Activated CD4-positive, alpha-beta T cell treated with anti-CD3 and anti-CD28 coated beads, Interleukin-2, amount 10 ng/mL, durations not matched to agents 24 days and 14 days (primary cell): ENCODE measurements around the gene WDTC1. TPM values are rescaled to one million over a fixed set of nuclear protein-coding genes. Genes with fewer than 3 reads are reported as not detected.
A peak's percentile ranks its signal among the peaks of the same experiment; 100 is the strongest.
"Not testable (repeated sequence)": the region's sequence is repeated elsewhere in the genome, so short reads cannot be mapped to it uniquely, and the experiment has no call there.

Experiments
- DNase-seq: peaks from one replicate; pipeline ENCODE4 v3.0.0; 2022
- H3K27ac Mint-ChIP-seq: one replicate; pipeline ENCODE4 v1.8.0; 2022; ENCODE audit warnings: mild to moderate bottlenecking, mixed read lengths
- H3K27me3 Mint-ChIP-seq: one replicate; pipeline ENCODE4 v1.8.0; 2022; ENCODE audit warnings: mixed read lengths
- H3K36me3 Mint-ChIP-seq: one replicate; pipeline ENCODE4 v1.8.0; 2022; ENCODE audit warnings: low read depth, mild to moderate bottlenecking, mixed read lengths
- H3K4me1 Mint-ChIP-seq: one replicate; pipeline ENCODE4 v1.8.0; 2021; ENCODE audit warnings: mixed read lengths
- H3K4me3 Mint-ChIP-seq: one replicate; pipeline ENCODE4 v1.8.0; 2022; ENCODE audit warnings: mild to moderate bottlenecking, moderate library complexity, mixed read lengths
- H3K9me3 Mint-ChIP-seq: one replicate; pipeline ENCODE4 v1.8.0; 2021; ENCODE audit warnings: mixed read lengths
- intact Hi-C: fragments of 100-400 bp; cut with micrococcal nuclease; formaldehyde crosslinking; loops from one replicate; pipeline ENCODE4 v1.15.1; 2023
- total RNA-seq: library from RNA; stranded (reverse); gene quantifications from 2 replicates; pipeline ENCODE4 v1.2.3, GENCODE V29; 2022

WDTC1 gene
- total RNA-seq, 1 donor from 2014 or later: 17.4 TPM

GRCh38 chr1:27225621-27226020 lies 8.8 kb upstream of the WDTC1 start:
- H3K4me3 Mint-ChIP-seq: no peak overlapping the region
- intact Hi-C loops: no loop called here
- no peaks in the 10 kb centered on the region for H3K9me3 Mint-ChIP-seq
- H3K4me1 Mint-ChIP-seq: no peaks in the 10 kb centered on the region
- peaks cover 2% of the 10 kb centered on the region for H3K27me3 Mint-ChIP-seq
- DNase-seq: no peak
- H3K36me3 Mint-ChIP-seq: no peaks in the 10 kb centered on the region
- H3K27ac Mint-ChIP-seq: no peak overlapping the region

DNA sequence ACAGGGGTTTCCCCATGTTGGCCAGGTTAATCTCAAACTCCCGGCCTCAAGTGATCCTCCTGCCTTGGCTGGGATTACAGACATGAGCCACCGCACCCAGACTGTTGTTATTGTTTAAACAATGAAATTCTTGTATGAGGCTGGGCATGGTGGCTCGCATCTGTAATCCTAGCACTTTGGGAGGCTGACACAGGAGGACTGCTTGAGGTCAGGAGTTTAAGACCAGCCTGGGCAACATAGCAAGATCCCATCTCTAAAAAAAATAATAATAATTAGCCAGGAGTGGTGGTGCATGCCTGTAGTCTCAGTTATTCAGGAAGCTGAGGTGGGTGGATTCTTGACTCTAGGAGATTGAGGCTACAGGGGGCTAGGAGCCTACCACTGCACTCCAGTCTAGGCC lies 6.7 kb upstream of the WDTC1 start:
- H3K4me3 Mint-ChIP-seq: no peak overlapping the region
- H3K27me3 Mint-ChIP-seq: no peaks in the 10 kb centered on the region
- DNase-seq: no peak
- H3K27ac Mint-ChIP-seq: no peak overlapping the region
- H3K4me1 Mint-ChIP-seq: no peaks in the 10 kb centered on the region
- intact Hi-C loops: no loop called here
- H3K36me3 Mint-ChIP-seq: no peaks in the 10 kb centered on the region
- H3K9me3 Mint-ChIP-seq: no peaks in the 10 kb centered on the region

GRCh38 chr1:27233667-27234048 lies 774 bp upstream of the WDTC1 start:
- Mint-ChIP-seq H3K9me3 (no peaks in the 10 kb centered on the region), H3K4me3 (peak overlapping the region; percentile 98), H3K4me1 (peaks cover 23% of the 10 kb centered on the region), H3K27me3 (no peaks in the 10 kb centered on the region), H3K36me3 (peaks cover 3% of the 10 kb centered on the region), H3K27ac (peak overlapping the region; percentile 95)
- DNase-seq: peak; percentile 71
- intact Hi-C loops: loop anchor here (1.0 kb wide), 1 partner anchor 78 kb away; the partner anchor contains the start of gene SLC9A1

GRCh38 chr1:27235827-27236226 lies 1.4 kb downstream of the WDTC1 start:
- H3K27ac Mint-ChIP-seq: peak overlapping the region; percentile 73
- H3K9me3 Mint-ChIP-seq: no peaks in the 10 kb centered on the region
- peaks cover 3% of the 10 kb centered on the region for H3K36me3 Mint-ChIP-seq
- no peaks in the 10 kb centered on the region for H3K27me3 Mint-ChIP-seq
- peak overlapping the region; percentile 86 for H3K4me3 Mint-ChIP-seq
- intact Hi-C loops: loop anchor here (1.0 kb wide), 1 partner anchor 16 kb away; no protein-coding TSS in a partner anchor
- H3K4me1 Mint-ChIP-seq: peaks cover 23% of the 10 kb centered on the region
- DNase-seq: peak; percentile 56

DNA sequence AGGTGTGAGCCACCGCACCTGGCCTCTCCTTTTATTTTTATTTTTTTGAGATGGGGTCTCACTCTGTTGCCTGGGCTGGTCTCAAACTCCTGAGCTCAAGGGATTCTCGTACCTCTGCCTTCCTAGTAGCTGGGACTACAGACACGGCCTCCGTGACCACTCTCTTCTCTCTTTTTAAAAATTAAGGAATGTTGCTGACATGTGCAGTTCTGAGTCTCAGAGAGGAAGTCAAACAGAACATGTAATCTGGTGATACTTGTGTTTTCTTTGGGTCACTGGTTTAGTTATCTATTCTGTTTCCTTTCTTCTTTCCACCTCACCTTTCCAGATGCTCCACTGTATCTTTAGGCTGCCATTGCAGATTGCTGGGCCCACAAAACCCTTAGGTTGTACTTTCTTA lies 2.7 kb downstream of the WDTC1 start:
- Mint-ChIP-seq H3K27me3 (no peaks in the 10 kb centered on the region), H3K36me3 (peaks cover 3% of the 10 kb centered on the region), H3K9me3 (no peaks in the 10 kb centered on the region), H3K27ac (no peak overlapping the region), H3K4me1 (peaks cover 23% of the 10 kb centered on the region), H3K4me3 (no peak overlapping the region)
- intact Hi-C loops: no loop called here
- no peak for DNase-seq

GRCh38 chr1:27238032-27238431 lies 3.6 kb downstream of the WDTC1 start:
- intact Hi-C loops: no loop called here
- H3K27me3 Mint-ChIP-seq: no peaks in the 10 kb centered on the region
- peaks cover 3% of the 10 kb centered on the region for H3K36me3 Mint-ChIP-seq
- no peak overlapping the region for H3K4me3 Mint-ChIP-seq
- no peak for DNase-seq
- peaks cover 23% of the 10 kb centered on the region for H3K4me1 Mint-ChIP-seq
- H3K27ac Mint-ChIP-seq: no peak overlapping the region
- no peaks in the 10 kb centered on the region for H3K9me3 Mint-ChIP-seq

GRCh38 chr1:27241677-27242076 lies 7.2 kb downstream of the WDTC1 start:
- H3K4me1 Mint-ChIP-seq: peaks cover 3% of the 10 kb centered on the region
- no peaks in the 10 kb centered on the region for H3K9me3 Mint-ChIP-seq
- H3K27me3 Mint-ChIP-seq: no peaks in the 10 kb centered on the region
- H3K4me3 Mint-ChIP-seq: no peak overlapping the region
- H3K36me3 Mint-ChIP-seq: peaks cover 5% of the 10 kb centered on the region
- DNase-seq: no peak
- no peak overlapping the region for H3K27ac Mint-ChIP-seq
- intact Hi-C loops: no loop called here

- H3K27me3 Mint-ChIP-seq, intact Hi-C loops, H3K4me3 Mint-ChIP-seq, H3K36me3 Mint-ChIP-seq, H3K4me1 Mint-ChIP-seq, DNase-seq, H3K9me3 Mint-ChIP-seq, H3K27ac Mint-ChIP-seq: not testable (repeated sequence)
Measured at GRCh38 chr1:27243665-27244064, 9.2 kb downstream of the WDTC1 start.

GRCh38 chr1:27246194-27246593 lies 11.8 kb downstream of the WDTC1 start:
- Mint-ChIP-seq H3K36me3 (peaks cover 10% of the 10 kb centered on the region), H3K4me3 (no peak overlapping the region), H3K27ac (no peak overlapping the region), H3K9me3 (no peaks in the 10 kb centered on the region), H3K27me3 (no peaks in the 10 kb centered on the region), H3K4me1 (no peaks in the 10 kb centered on the region)
- intact Hi-C loops: no loop called here
- no peak for DNase-seq

GRCh38 chr1:27253596-27253995 lies 19.2 kb downstream of the WDTC1 start:
- H3K4me1 Mint-ChIP-seq: peaks cover 17% of the 10 kb centered on the region
- intact Hi-C loops: no loop called here
- no peak for DNase-seq
- H3K4me3 Mint-ChIP-seq: peak overlapping the region; percentile 57
- H3K27me3 Mint-ChIP-seq: no peaks in the 10 kb centered on the region
- peaks cover 7% of the 10 kb centered on the region for H3K36me3 Mint-ChIP-seq
- no peaks in the 10 kb centered on the region for H3K9me3 Mint-ChIP-seq
- peak overlapping the region; percentile 87 for H3K27ac Mint-ChIP-seq

GRCh38 chr1:27255136-27255535 lies 20.7 kb downstream of the WDTC1 start:
- peaks cover 18% of the 10 kb centered on the region for H3K4me1 Mint-ChIP-seq
- DNase-seq: no peak
- no peak overlapping the region for H3K4me3 Mint-ChIP-seq
- no peaks in the 10 kb centered on the region for H3K9me3 Mint-ChIP-seq
- H3K36me3 Mint-ChIP-seq: peaks cover 5% of the 10 kb centered on the region
- intact Hi-C loops: no loop called here
- H3K27me3 Mint-ChIP-seq: no peaks in the 10 kb centered on the region
- no peak overlapping the region for H3K27ac Mint-ChIP-seq

- no peak overlapping the region for H3K27ac Mint-ChIP-seq
- no peak for DNase-seq
- H3K4me3 Mint-ChIP-seq: no peak overlapping the region
- H3K4me1 Mint-ChIP-seq: peaks cover 18% of the 10 kb centered on the region
- intact Hi-C loops: no loop called here
- H3K27me3 Mint-ChIP-seq: no peaks in the 10 kb centered on the region
- peaks cover 5% of the 10 kb centered on the region for H3K36me3 Mint-ChIP-seq
- no peaks in the 10 kb centered on the region for H3K9me3 Mint-ChIP-seq
Measured at GRCh38 chr1:27257155-27257554, 22.7 kb downstream of the WDTC1 start.

DNA sequence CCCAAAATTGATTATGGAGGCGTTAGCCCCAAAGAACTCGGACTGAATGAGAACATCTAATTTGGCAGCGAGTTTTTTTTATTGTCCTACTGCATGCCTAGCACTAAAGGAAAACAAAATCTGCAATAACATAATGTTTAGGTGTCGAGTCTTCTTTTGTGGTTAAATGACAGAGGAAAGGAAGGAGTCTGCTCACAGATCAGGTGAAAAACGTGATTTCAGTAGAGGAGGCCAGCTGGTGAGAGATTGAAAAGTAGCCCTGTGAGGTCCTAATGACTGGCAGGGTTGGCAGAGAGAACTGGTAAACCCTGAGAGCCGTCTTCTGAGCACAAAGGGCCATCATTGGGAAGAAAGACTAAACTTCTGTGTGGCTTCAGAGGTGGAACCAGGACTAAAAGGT lies 24.2 kb downstream of the WDTC1 start:
- Mint-ChIP-seq H3K4me1 (peaks cover 9% of the 10 kb centered on the region), H3K36me3 (peaks cover 7% of the 10 kb centered on the region), H3K27me3 (no peaks in the 10 kb centered on the region), H3K9me3 (no peaks in the 10 kb centered on the region), H3K4me3 (no peak overlapping the region), H3K27ac (no peak overlapping the region)
- DNase-seq: no peak
- intact Hi-C loops: no loop called here

GRCh38 chr1:27267153-27267552 lies 32.7 kb downstream of the WDTC1 start:
- no peak for DNase-seq
- no peak overlapping the region for H3K27ac Mint-ChIP-seq
- intact Hi-C loops: no loop called here
- H3K36me3 Mint-ChIP-seq: peaks cover 13% of the 10 kb centered on the region
- H3K27me3 Mint-ChIP-seq: no peaks in the 10 kb centered on the region
- H3K4me1 Mint-ChIP-seq: no peaks in the 10 kb centered on the region
- no peak overlapping the region for H3K4me3 Mint-ChIP-seq
- H3K9me3 Mint-ChIP-seq: no peaks in the 10 kb centered on the region

- Mint-ChIP-seq H3K4me1 (no peaks in the 10 kb centered on the region), H3K27ac (no peak overlapping the region), H3K27me3 (no peaks in the 10 kb centered on the region), H3K4me3 (no peak overlapping the region), H3K9me3 (no peaks in the 10 kb centered on the region), H3K36me3 (peaks cover 12% of the 10 kb centered on the region)
- intact Hi-C loops: no loop called here
- no peak for DNase-seq
Measured at GRCh38 chr1:27269276-27269675, 34.8 kb downstream of the WDTC1 start.
